ENCODE data around the gene COPZ2. TPM values are rescaled to one million over a fixed set of nuclear protein-coding genes. Genes with fewer than 3 reads are reported as not detected.

COPZ2 gene
- total and polyA plus RNA-seq, 2 donors (not counting 1 experiment from before 2014, with no cell fraction given) = 1.0 to 2.3 TPM

GRCh38 chr17:48024149-48025039, 13.2 kb downstream of the COPZ2 start:
- no peak for TF ChIP-seq CTCF (IDR thresholded peaks at IDR 0.05)
- Histone ChIP-seq H4K20me1 (ENCODE audit: control insufficient read depth, insufficient read depth, low read length, poor library complexity, severe bottlenecking) (no peaks in the 10 kb centered on the region), H3K4me3 (ENCODE audit: control extremely low read depth in 1 of 5, extremely low read depth in 1 of 5, insufficient read depth in 1 of 5, low read depth in 2 of 5, low read length in 4 of 5) (peak overlapping the region; percentile 39 to 76 (median 65)), H3K36me3 (replicated peaks in 1 of 2; ENCODE audit: control extremely low read depth in 1 of 2, control insufficient read depth in 1 of 2, extremely low read depth in 1 of 2, insufficient read depth in 2 of 2, low read length in 1 of 2) (no peaks in the 10 kb centered on the region), H3K4me2 (replicated peaks; ENCODE audit: low read depth, low read length, poor library complexity, severe bottlenecking) (peak overlapping the region; percentile 98), H3K4me1 (ENCODE audit: control insufficient read depth in 2 of 2, insufficient read depth in 2 of 2, low read length in 2 of 2) (peaks cover 32 to 36% of the 10 kb centered on the region in 2 donors), H3K79me2 (ENCODE audit: control insufficient read depth, insufficient read depth, low read length) (no peaks in the 10 kb centered on the region), H2AFZ (ENCODE audit: insufficient read depth, low read depth, low read length, poor library complexity, severe bottlenecking) (peak overlapping the region; percentile 79), H3K9ac (ENCODE audit: low read length) (peak overlapping the region; percentile 76), H3K27me3 (replicated peaks in 1 of 4; ENCODE audit: control extremely low read depth in 1 of 4, control insufficient read depth in 3 of 4, insufficient read depth in 4 of 4, low read length in 3 of 4) (peaks cover 0 to 42% (median 15%) of the 10 kb centered on the region in 4 experiments), H3K27ac (ENCODE audit: low read length in 2 of 2) (peak overlapping the region; percentile 38 to 55), H3K9me3 (ENCODE audit: control extremely low read depth in 1 of 3, control insufficient read depth in 2 of 3, insufficient read depth in 1 of 3, low read length in 2 of 3) (no peaks in the 10 kb centered on the region)
- ChIA-PET CTCF (interaction anchor here (0.9 to 3.9 kb wide), 21 partner anchors 11 to 612 kb away, joined by 3 to 228 read pairs (median 8); partner anchors contain the start of genes NFE2L1 and SNX11), POLR2A (interaction anchor here (0.9 to 2.7 kb wide), 2 partner anchors 13 to 24 kb away, joined by 3 to 16 read pairs; partner anchors contain the start of gene NFE2L1)
- Mint-ChIP-seq H3K27me3 (peaks cover 19% of the 10 kb centered on the region), H3K4me1 (peaks cover 35% of the 10 kb centered on the region), H3K9me3 (ENCODE audit: insufficient read depth) (no peaks in the 10 kb centered on the region), H3K27ac (peak overlapping the region; percentile 87), H3K4me3 (peak overlapping the region; percentile 82)
- ATAC-seq (ENCODE audit: low read depth) = peak; percentile 14
- intact Hi-C loops (cut with micrococcal nuclease) = loop anchor here (1.0 to 10.0 kb wide), 12 partner anchors 13 to 594 kb away; partner anchors contain the start of genes CBX1, CDK5RAP3, COPZ2 and NFE2L1
- under 1% methylated on average over 46 of the region's 54 CpGs for WGBS (ENCODE audit: insufficient coverage)
- peak; percentile 77 for DNase-seq
